Occipital lobe (tissue), 2 donors: ENCODE data around the gene COMMD1. TPM values are rescaled to one million over a fixed set of nuclear protein-coding genes. Genes with fewer than 3 reads are reported as not detected.
"Not testable (repeated sequence)": the region's sequence is repeated elsewhere in the genome, so short reads cannot be mapped to it uniquely, and the experiment has no call there.

Experiments used
- DNase-seq: peaks from one replicate; lab custom pipeline; 2025; lab: John Stamatoyannopoulos, UW
- total RNA-seq: library from RNA; depleted of rRNA; stranded (reverse); fragments of >200 nt; gene quantifications from one replicate; pipeline ENCODE4 v1.2.3, GENCODE V29; 2014

The COMMD1 gene
- total RNA-seq, 1 donor from 2014 or later = 37.3 TPM

GRCh38 chr2:61924895-61925663 is 19.6 kb downstream of the COMMD1 start:
- DNase-seq = no peak

GRCh38 chr2:61926531-61927477 is 21.3 kb downstream of the COMMD1 start:
- no peak for DNase-seq

- no peak for DNase-seq
These were observed 23.5 kb downstream of the COMMD1 start for GRCh38 chr2:61928826-61929461.

- no peak for DNase-seq
These were observed 31.6 kb downstream of the COMMD1 start for GRCh38 chr2:61937098-61937497.

GRCh38 chr2:61937886-61938285 is 32.4 kb downstream of the COMMD1 start:
- DNase-seq = no peak

GRCh38 chr2:61938511-61938910 is 33.0 kb downstream of the COMMD1 start:
- no peak for DNase-seq

- DNase-seq = no peak
These were observed 37.8 kb downstream of the COMMD1 start for GRCh38 chr2:61943251-61943650.

- DNase-seq = no peak
These were observed 41.2 kb downstream of the COMMD1 start for GRCh38 chr2:61946666-61947065.

GRCh38 chr2:61948661-61949457 is 43.4 kb downstream of the COMMD1 start:
- DNase-seq = no peak

- no peak for DNase-seq
These were observed 43.9 kb downstream of the COMMD1 start for GRCh38 chr2:61949458-61949713.

- no peak for DNase-seq
These were observed 44.5 kb downstream of the COMMD1 start for GRCh38 chr2:61949714-61950560.

- no peak for DNase-seq
These were observed 45.3 kb downstream of the COMMD1 start for GRCh38 chr2:61950571-61951315.

GRCh38 chr2:61951881-61952280 is 46.4 kb downstream of the COMMD1 start:
- no peak for DNase-seq

- no peak for DNase-seq
These were observed 46.8 kb downstream of the COMMD1 start for GRCh38 chr2:61952288-61952687.

GRCh38 chr2:61954856-61955255 is 49.4 kb downstream of the COMMD1 start:
- DNase-seq = not testable (repeated sequence)

GRCh38 chr2:61959381-61960293 is 54.2 kb downstream of the COMMD1 start:
- DNase-seq = no peak

GRCh38 chr2:61961231-61961901 is 55.9 kb downstream of the COMMD1 start:
- no peak for DNase-seq
